Testis (tissue), 2 donors: ENCODE measurements around the gene FOXO1.

Experiments used
- POLR2A ChIP-seq: fragments of 450-650 bp; IDR thresholded peaks from one replicate; pipeline ENCODE4 v1.6.1; 2017; ENCODE audit warnings: antibody characterized with exemption, mild to moderate bottlenecking, moderate library complexity
- TF ChIP-seq, protein P1 (sequence below), 3 experiments: fragments of 450-650 bp in 2 of 3; fragments of 200-600 bp in 1 of 3; sonication (generic) in 1 of 3; IDR thresholded peaks; one replicate each; pipeline ENCODE4 v1.5.1; 2016 to 2019; ENCODE audit warnings: antibody characterized with exemption in 3 of 3, mild to moderate bottlenecking in 2 of 3, moderate library complexity in 1 of 3

DNA sequence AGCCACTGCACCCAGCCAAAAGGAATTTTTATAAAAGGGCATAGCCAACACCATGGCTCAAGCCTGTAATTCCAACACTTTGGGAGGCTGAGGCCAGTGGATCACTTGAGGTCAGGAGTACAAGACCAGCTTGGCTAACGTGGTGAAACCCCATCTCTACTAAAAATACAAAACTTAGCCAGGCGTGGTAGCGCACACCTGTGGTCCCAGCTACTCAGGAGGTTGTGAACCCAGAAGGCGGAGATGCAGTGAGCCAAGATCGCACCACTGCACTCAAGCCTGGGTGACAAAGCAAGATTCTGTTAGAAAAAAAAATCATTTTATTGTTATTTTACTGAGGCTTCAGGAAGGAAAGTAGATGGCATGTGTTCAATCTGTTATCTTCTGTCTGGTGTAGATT, 31.3 kb upstream of the FOXO1 start:
- no peak for TF ChIP-seq POLR2A
- TF ChIP-seq, protein P1, sequence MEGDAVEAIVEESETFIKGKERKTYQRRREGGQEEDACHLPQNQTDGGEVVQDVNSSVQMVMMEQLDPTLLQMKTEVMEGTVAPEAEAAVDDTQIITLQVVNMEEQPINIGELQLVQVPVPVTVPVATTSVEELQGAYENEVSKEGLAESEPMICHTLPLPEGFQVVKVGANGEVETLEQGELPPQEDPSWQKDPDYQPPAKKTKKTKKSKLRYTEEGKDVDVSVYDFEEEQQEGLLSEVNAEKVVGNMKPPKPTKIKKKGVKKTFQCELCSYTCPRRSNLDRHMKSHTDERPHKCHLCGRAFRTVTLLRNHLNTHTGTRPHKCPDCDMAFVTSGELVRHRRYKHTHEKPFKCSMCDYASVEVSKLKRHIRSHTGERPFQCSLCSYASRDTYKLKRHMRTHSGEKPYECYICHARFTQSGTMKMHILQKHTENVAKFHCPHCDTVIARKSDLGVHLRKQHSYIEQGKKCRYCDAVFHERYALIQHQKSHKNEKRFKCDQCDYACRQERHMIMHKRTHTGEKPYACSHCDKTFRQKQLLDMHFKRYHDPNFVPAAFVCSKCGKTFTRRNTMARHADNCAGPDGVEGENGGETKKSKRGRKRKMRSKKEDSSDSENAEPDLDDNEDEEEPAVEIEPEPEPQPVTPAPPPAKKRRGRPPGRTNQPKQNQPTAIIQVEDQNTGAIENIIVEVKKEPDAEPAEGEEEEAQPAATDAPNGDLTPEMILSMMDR (IDR thresholded peaks at IDR 0.05): no peak
